Natural killer cell (primary cell): ENCODE data around the gene POC1B. TPM values are rescaled to one million over a fixed set of nuclear protein-coding genes. Genes with fewer than 3 reads are reported as not detected.

Source experiments
- ATAC-seq, 3 donors: fragments of 150-1000 bp in 2 of 3; fragments of 200-7000 bp in 1 of 3; cut with Tn5 transposase; 1 replicate in 1 of 3; 2 replicates in 2 of 3; pipeline ENCODE4 v1.10.0; 2021; ENCODE audit warnings: mild to moderate bottlenecking in 2 of 3, moderate library complexity in 2 of 3
- DNase-seq, 2 donors: peaks; one replicate each; pipeline versions ENCODE4 v3.0.0 to v3.0.0-alpha.2; 2013 to 2021; ENCODE audit warnings: mixed read lengths in 1 of 2
- H3K27ac ChIP-seq: one replicate; pipeline ENCODE4 v1.5.1; 2013; ENCODE audit warnings: mild to moderate bottlenecking, low read length
- H3K27me3 ChIP-seq: one replicate; pipeline ENCODE4 v1.6.1; 2013; ENCODE audit warnings: low read length; ENCODE audit not compliant: control insufficient read depth, insufficient read depth
- H3K36me3 ChIP-seq: one replicate; pipeline ENCODE4 v1.6.1; 2013; ENCODE audit warnings: low read length; ENCODE audit not compliant: control insufficient read depth, insufficient read depth
- H3K4me1 ChIP-seq: one replicate; pipeline ENCODE4 v1.6.1; 2013; ENCODE audit warnings: low read length; ENCODE audit not compliant: control insufficient read depth, insufficient read depth
- H3K4me3 ChIP-seq: one replicate; pipeline ENCODE4 v1.5.1; 2013; ENCODE audit warnings: low read length
- H3K9me3 ChIP-seq: one replicate; pipeline ENCODE4 v1.6.1; 2013; ENCODE audit warnings: low read length; ENCODE audit not compliant: control insufficient read depth, insufficient read depth
- H3K27ac Mint-ChIP-seq, 2 donors: one replicate each; pipeline ENCODE4 v1.8.0; 2022; ENCODE audit warnings: mild to moderate bottlenecking in 2 of 2, mixed read lengths in 2 of 2, moderate library complexity in 1 of 2
- H3K27me3 Mint-ChIP-seq, 2 donors: one replicate each; pipeline ENCODE4 v1.8.0; 2022; ENCODE audit warnings: low read depth in 2 of 2, mixed read lengths in 2 of 2
- H3K36me3 Mint-ChIP-seq: one replicate; pipeline ENCODE4 v1.8.0; 2022; ENCODE audit warnings: mixed read lengths
- H3K4me1 Mint-ChIP-seq, 2 donors: one replicate each; pipeline ENCODE4 v1.8.0; 2022; ENCODE audit warnings: mixed read lengths in 2 of 2
- H3K4me3 Mint-ChIP-seq: one replicate; pipeline ENCODE4 v1.8.0; 2022; ENCODE audit warnings: mild to moderate bottlenecking, moderate library complexity, mixed read lengths
- H3K9me3 Mint-ChIP-seq, 2 donors: one replicate each; pipeline ENCODE4 v1.8.0; 2022; ENCODE audit warnings: mixed read lengths in 2 of 2
- CTCF ChIP-seq: fragments of 200-600 bp; IDR thresholded peaks from one replicate; pipeline ENCODE4 v1.8.0; 2022; ENCODE audit warnings: antibody characterized with exemption
- WGBS: methylation state at CpG from one replicate; pipeline ENCODE4 v1.1.7; 2013; ENCODE audit warnings: missing lambda C conversion rate; ENCODE audit not compliant: insufficient coverage; 5-methylcytosine and 5-hydroxymethylcytosine counted together
- intact Hi-C: fragments of 100-400 bp; cut with micrococcal nuclease; formaldehyde crosslinking; loops from one replicate; pipeline ENCODE4 v1.14.2; 2022
- total RNA-seq, 4 donors: library from RNA; stranded (reverse); fragments of 120-200 nt in 1 of 4; gene quantifications; one replicate each; pipeline versions ENCODE4 v1.2.3 to v1.2.4, GENCODE V29; 2013 to 2022

Gene POC1B
- total RNA-seq, 3 donors from 2014 or later (not counting 1 experiment from before 2014, with no cell fraction given): 29.8 to 40.9 (median 38.0) TPM

DNA sequence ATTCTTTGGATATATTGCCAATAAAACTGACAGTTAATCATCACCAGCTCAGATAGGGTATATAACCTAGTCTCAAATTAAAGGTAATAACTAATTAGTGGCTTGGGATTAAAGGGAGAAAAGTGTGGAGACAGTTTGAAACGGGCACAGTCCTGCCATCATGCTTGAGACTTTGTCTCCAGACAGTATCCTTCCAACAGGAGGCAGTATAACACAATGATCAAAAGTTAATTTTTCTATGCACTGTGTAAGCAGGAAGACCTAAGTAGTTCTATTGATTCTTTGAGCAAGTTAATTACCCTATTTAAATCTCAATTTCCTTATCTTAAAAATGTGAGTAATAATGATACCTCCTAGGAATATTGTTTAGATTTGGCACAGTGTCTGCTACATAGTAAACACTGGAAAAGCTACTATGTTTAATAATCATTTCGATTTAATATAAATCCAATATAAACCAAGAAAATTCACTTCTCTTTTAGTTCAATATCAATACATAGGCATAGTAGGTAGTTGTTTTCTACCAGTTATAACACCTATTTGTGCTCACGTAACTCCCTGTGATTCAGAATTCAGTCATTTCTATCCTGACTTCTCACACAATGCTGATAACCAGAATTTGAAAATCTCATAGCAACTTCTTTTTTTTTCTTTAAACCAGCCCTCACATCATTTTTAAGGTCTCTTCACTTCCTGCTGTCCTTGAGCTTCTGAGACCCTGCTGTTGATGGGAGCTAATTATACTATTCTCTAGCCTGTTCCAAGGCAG is 54.9 kb downstream of the POC1B start:
- Mint-ChIP-seq H3K27ac (peak overlapping the region; percentile 87 to 92), H3K27me3 (no peaks in the 10 kb centered on the region), H3K4me3 (peak overlapping the region; percentile 53), H3K4me1 (peaks cover 61% of the 10 kb centered on the region in 2 donors), H3K9me3 (no peaks in the 10 kb centered on the region), H3K36me3 (no peaks in the 10 kb centered on the region)
- peak; percentile 64 for TF ChIP-seq CTCF
- peak in 1 of 2 donors; percentile 74 for DNase-seq
- H3K4me1 ChIP-seq: peaks cover 18% of the 10 kb centered on the region
- peak overlapping the region; percentile 88 for H3K27ac ChIP-seq
- H3K9me3 ChIP-seq: no peaks in the 10 kb centered on the region
- 71% methylated on average over 1 of the region's 3 CpGs for WGBS
- ATAC-seq: peak; percentile 37 to 69 (median 62)
- no peaks in the 10 kb centered on the region for H3K27me3 ChIP-seq
- no peak overlapping the region for H3K4me3 ChIP-seq
- no peaks in the 10 kb centered on the region for H3K36me3 ChIP-seq
- intact Hi-C loops: loop anchor here (1.0 kb wide), 1 partner anchor 58 kb away; no protein-coding TSS in a partner anchor

GRCh38 chr12:89469361-89469760 is 56.5 kb downstream of the POC1B start:
- Mint-ChIP-seq H3K4me1 (peaks cover 55 to 56% of the 10 kb centered on the region in 2 donors), H3K9me3 (no peaks in the 10 kb centered on the region), H3K4me3 (peak overlapping the region; percentile 93), H3K27ac (peak overlapping the region; percentile 87 to 92), H3K27me3 (no peaks in the 10 kb centered on the region), H3K36me3 (no peaks in the 10 kb centered on the region)
- no peak for TF ChIP-seq CTCF
- WGBS: 0% methylated on average over 1 of the region's 3 CpGs
- H3K4me1 ChIP-seq: peaks cover 18% of the 10 kb centered on the region
- peak overlapping the region; percentile 88 for H3K27ac ChIP-seq
- intact Hi-C loops: loop anchor here (1.0 to 2.0 kb wide), 5 partner anchors 55 to 451 kb away; partner anchors contain the start of genes DUSP6 and GALNT4
- H3K4me3 ChIP-seq: no peak overlapping the region
- ATAC-seq: peak; percentile 69 to 78 (median 77)
- no peaks in the 10 kb centered on the region for H3K9me3 ChIP-seq
- no peaks in the 10 kb centered on the region for H3K36me3 ChIP-seq
- peak in 1 of 2 donors; percentile 52 for DNase-seq
- H3K27me3 ChIP-seq: no peaks in the 10 kb centered on the region

- Histone ChIP-seq H3K27me3 (no peaks in the 10 kb centered on the region), H3K9me3 (no peaks in the 10 kb centered on the region), H3K4me1 (peaks cover 18% of the 10 kb centered on the region), H3K4me3 (peak overlapping the region; percentile 4), H3K27ac (peak overlapping the region; percentile 88), H3K36me3 (no peaks in the 10 kb centered on the region)
- peak; percentile 19 to 54 for DNase-seq
- peak; percentile 65 to 85 (median 81) for ATAC-seq
- no peak for TF ChIP-seq CTCF
- H3K27ac Mint-ChIP-seq: peak overlapping the region; percentile 87 to 92
- 17% methylated on average over 3 of the region's 4 CpGs for WGBS
- peaks cover 52 to 56% of the 10 kb centered on the region in 2 donors for H3K4me1 Mint-ChIP-seq
- H3K9me3 Mint-ChIP-seq: no peaks in the 10 kb centered on the region
- no peaks in the 10 kb centered on the region for H3K27me3 Mint-ChIP-seq
- peak overlapping the region; percentile 93 for H3K4me3 Mint-ChIP-seq
- intact Hi-C loops: loop anchor here (1.0 to 2.0 kb wide), 5 partner anchors 56 to 450 kb away; partner anchors contain the start of genes DUSP6 and GALNT4
- no peaks in the 10 kb centered on the region for H3K36me3 Mint-ChIP-seq
Observed at GRCh38 chr12:89468648-89469326, 57.1 kb downstream of the POC1B start.
